Measurements from ENCODE around the gene TEDC1. TPM values are rescaled to one million over a fixed set of nuclear protein-coding genes. Genes with fewer than 3 reads are reported as not detected.

The TEDC1 gene
- total RNA-seq, 1 experiment from 2014 or later = 14.1 TPM

DNA sequence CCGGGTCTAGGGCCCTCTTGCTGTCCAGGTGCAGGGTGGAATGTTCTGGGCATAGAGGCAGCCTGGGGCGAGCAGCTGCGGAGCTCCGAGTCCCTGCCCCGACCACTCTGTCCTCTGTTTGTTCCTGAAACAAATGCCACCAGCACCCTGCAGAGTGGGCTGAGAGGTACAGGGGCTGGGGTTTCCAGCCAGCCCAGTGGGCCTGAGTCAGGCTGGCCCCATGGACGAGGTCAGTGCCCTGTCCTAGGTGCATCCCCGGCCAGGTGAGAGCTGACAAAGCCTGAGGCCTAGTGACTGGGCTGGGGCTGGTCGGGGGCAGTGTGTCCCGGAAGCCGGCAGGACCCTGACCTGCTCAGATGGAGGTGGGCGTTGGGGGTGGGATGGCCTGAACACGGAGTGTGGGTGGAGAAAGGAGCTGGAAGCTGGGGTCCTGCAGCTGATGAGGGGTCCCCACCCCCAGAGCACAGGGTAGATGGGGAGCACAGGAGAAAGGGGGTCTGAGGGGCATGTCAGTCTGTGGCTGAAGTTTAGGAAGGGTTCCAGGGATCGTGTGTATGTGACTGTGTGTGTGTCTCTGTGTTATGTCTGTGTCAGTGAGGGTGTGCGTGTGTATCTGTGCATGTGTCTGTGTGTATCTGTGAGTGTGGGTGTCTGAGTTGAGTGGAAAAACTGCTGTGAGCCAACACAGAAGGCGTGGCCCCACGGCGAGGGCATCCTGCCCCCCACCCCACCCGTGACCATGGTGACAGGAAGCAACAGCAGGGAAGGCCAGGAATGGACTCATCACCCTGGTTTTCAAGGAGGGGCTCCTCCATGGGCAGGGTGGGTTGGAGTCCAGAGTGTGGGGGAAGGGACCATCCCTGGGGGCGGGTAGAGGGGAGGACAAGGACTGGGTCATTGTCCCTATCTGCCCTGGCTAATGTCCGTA lies 6.7 kb upstream of the TEDC1 start:
- DNase-seq (ENCODE audit: low spot score) = no peak

DNA sequence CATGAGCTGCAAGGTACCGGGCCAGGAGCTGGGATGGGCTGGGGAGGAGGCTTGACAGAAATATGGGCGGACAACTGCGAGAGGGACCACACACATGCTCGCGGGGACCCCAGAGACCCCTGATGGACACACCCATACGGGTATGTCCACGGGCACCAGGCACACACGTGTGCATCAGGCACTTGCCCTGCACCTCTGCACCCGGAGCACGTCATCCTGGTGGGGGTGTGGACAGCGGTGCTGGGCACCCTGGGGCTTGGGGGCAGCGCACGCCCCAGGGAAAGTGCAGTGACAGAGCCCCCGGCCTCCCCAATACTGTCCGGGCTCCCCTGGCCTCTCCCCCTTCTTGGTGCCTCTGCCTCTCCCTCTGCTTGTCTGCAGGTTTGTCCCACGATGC lies 6.1 kb upstream of the TEDC1 start:
- no peak for DNase-seq (ENCODE audit: low spot score)

DNA sequence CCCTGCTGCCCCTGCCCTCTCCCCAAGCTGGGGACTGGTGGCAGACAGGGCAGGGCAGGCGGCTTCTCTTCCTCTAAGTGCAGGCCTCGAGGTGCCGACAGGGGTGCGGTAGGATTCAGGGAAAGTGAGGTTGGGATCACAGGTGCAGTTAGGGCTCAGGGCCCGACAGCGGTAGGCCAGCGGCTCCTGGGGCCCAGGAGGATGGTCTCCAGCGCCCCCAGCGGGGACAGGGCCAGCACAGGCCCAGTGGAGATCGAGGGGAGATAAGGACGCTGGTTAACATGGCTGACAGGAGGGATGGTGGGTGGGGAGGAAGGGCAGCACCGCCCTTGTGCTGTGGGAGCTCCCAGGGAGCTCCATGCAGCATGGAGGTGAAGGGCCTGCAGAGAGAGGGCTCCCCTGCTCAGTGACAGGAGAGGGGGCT lies 5.3 kb upstream of the TEDC1 start:
- no peak for DNase-seq (ENCODE audit: low spot score)

DNA sequence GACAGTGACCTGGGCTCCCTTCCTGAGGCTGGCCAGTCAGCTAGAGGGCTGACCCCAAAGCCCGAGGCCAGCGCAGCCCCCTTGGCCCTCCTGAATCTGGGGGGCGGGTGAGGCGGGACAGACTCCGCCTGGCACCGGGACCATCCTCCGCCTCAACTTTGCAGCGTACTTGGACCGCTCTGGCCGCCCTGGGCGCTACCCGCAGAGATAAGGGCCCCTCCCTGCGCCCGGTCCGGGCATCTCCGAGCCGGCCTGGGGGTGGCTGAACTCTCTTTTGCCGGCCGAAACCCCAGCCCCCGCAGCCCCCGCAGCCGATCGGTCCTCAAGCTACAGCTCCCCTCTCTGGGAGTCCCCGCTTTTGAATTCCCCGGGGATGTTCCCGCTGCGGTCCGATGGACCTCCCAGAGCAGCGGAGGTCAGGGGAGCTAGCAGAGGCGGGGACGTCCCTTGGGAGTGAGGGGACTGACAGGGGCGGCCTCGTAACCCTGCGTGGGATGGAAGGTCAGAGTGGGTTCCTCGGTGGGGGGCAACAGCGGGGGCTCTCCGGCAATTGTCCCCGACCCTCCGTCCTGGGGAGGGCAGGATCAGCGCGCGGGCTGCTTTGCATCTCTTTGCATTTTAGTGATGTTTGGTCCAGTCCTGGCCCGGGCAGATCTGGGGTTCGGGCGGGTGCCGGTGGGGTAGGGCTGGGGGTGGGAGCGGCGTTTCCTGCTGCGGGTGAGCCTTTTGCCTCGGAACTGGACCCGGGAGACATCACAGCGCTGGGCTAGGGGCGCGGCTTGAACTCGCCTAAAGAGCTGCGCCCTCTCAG lies 4.7 kb upstream of the TEDC1 start, which contains the start of gene CRIP1:
Gene CRIP1 (plus strand): TSS at position 724 of the 811 bp plus-strand sequence. CDS start 374 bp downstream, outside the sequence.
- DNase-seq (ENCODE audit: low spot score) = no peak

DNA sequence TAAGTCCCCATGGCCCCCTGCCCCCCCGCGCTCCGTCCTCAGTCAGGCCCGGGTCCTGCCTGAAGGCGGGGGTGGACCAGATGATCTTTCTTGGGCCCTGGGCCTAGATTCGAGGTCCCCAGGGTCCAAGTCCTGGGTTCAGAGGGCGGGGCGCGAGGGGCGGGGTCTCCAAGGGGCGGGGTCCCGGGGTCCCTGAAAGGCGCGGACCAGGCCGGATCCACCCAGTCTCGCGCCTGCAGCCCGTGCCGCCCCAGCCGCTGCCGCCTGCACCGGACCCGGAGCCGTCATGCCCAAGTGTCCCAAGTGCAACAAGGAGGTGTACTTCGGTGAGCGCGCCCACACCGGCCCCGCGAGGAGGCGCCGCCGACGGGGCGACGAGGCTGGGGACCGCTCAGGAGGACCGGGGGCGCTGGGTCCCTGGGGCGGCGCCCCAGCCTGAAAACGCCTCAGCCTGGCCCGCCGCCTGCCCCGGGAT lies 4.0 kb upstream of the TEDC1 start:
- DNase-seq (ENCODE audit: low spot score) = no peak

DNA sequence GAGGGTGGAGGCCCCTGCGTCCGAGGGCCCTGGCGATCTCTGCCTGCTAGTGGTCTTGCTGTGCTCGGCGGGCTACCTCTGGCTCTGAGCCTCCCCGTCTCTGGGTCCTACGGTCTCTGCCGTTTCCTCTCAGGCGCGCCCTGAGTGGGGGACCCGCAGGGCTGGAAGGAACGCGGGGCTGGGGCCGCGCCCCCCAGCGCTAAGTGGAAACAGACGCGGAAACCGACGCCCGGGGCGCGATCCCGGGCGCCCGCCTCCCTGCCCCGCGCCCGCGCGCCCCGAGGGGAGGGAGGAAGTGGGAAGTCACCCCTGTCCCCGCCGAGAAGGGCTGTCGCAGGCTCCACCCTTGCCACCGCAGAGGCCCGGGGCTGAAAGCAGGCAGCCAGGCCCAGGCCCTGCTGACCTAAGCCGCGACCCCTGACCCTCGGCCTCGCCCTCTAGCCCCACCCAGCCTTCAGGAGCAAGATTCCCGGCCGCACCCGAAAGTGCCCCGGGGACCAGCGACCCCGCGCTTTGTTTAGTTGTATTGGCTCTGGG lies 3.5 kb upstream of the TEDC1 start:
- DNase-seq (ENCODE audit: low spot score) = no peak

DNA sequence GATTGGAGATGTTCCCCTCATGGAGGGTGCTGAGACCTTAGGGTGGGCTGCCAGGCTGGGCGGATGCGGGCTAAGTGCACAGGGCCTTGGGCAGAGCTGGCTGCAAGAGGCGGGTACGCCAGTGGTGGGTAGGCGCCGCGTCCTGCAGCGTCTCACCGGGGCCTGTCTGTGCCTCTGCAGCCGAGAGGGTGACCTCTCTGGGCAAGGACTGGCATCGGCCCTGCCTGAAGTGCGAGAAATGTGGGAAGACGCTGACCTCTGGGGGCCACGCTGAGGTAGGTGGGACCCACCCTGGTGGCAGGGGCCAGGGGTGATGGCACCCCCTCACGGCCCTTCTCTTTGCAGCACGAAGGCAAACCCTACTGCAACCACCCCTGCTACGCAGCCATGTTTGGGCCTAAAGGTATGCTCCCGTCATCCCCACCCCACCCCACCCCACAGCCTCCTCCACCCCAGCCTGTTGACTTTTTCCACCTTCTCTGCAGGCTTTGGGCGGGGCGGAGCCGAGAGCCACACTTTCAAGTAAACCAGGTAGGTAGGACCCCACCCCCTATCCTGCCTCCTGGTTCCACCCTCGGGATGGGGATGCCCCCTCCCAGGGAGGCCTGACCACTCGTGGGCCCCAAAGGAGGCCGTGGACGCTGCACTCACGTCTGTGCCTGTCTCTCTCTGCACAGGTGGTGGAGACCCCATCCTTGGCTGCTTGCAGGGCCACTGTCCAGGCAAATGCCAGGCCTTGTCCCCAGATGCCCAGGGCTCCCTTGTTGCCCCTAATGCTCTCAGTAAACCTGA lies 2.9 kb upstream of the TEDC1 start:
- DNase-seq (ENCODE audit: low spot score) = no peak

DNA sequence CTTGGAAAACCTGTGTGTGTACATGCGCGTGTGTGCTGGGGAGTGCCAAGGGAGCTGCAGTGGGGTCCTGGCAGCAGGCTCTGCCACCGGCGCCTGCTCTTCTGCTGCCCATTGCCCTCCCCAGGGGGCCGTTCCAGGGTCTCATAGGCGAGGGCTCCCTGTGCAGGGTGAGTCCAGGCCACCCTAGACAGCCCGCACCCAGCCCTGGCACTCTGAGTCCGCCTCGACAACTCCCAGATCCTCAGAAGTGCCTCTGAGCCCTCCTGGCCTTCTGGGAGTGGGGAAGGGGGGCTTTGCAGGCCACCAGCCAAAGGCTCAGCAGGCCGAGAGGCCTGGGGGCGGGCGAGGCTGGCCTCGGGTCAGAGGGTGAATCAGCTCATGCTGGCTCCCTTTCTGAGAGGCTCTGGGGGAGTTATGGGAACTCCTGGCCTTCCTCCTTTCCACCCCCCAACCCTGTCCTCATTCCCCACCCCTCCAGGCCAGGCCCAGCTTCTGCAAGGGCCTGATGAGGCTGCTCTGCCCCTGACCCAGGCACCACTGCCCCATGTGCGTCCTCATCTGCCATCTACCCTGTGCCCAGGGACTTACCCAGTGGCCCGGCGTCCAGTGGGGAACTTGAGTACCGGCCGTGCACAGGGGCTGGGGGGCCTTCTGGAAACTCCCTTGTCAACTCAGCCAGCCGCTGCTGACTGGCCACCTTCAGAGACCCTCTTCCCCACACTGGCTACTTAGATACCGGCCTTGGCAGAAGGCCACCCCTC lies 2.1 kb upstream of the TEDC1 start:
- no peak for DNase-seq (ENCODE audit: low spot score)

DNA sequence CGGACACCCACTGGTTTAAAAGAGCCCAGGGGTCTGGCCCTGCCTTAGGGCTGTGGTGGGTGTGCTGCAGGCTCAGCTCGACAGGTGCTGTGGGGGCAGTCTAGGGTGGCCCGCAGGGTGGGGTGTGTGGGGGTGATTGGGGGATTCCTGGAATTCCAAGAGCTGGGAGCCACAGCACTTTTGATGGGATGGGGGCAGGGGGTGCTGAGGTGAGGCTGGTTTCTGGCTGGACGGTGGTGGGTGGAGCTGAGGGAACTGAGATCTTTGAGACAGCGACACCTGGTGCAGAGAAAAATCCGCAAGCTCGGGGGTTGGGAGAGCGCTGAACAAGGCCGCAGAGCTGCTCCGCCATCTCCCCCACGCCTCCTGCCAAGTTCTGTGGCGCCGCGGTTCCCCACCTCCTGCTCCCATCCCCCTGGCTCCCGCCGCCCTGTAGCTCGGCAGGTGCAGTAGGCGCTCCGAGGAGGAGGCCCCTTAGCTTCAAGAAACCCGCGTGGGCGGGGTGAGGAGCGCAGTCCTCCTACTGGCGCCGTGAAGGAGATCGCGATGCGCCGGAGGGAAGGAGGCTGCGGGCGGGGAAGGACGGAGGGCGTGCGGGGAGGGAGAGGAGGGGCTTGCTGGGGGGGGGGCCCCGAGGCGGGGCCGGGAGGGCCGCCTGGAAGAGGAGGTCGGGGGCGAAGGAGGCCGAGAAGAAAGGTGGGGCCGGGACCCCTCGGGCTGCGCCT lies 1.3 kb upstream of the TEDC1 start:
- peak; percentile 75 for DNase-seq (ENCODE audit: low spot score)

DNA sequence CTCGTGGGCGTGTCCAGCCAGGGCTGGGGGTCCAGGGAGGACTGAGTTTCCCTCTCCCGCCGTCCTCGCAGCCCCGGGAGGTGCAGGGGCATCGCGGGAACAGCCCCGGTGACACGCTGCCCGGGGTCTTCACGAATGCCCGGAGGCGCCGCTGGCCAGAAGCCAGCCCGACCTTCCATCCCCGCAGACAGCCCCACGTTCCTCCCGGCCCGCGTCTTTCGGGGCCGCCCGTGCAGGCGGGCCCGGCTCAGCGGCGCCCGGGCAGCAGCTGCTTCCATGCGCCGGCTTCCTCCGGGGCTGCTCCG lies 827 bp upstream of the TEDC1 start:
- DNase-seq (ENCODE audit: low spot score) = no peak

DNA sequence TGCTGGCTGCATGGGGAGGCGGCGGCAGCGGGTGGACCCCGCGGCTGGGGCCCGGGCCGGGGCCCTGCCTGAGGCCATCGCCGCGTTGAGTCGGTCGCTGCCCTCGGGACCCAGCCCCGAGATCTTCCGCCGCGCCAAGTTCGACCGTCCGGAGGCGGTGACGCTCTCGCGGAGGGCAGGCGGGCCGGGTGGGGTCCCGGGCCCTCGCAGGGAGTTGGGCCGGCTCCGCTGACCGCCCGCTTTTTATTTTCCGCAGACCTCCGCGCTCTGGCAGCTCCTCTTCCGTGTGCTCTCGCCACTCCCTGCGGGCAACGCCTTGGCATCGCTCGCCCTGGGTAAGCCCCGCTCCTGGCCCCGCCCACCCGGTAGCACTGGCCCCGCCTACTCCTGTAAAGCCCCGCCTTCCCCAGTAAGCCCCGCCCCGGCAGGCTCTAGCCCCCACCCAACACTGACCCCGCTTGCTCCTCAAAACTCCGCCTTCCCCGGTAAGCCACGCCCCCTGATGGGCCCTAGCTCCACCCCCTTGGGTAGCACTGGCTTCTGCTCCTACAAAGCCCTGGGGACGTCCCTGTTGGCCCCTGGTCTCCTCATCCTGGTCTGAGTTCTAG lies 424 bp downstream of the TEDC1 start:
- DNase-seq (ENCODE audit: low spot score) = no peak

DNA sequence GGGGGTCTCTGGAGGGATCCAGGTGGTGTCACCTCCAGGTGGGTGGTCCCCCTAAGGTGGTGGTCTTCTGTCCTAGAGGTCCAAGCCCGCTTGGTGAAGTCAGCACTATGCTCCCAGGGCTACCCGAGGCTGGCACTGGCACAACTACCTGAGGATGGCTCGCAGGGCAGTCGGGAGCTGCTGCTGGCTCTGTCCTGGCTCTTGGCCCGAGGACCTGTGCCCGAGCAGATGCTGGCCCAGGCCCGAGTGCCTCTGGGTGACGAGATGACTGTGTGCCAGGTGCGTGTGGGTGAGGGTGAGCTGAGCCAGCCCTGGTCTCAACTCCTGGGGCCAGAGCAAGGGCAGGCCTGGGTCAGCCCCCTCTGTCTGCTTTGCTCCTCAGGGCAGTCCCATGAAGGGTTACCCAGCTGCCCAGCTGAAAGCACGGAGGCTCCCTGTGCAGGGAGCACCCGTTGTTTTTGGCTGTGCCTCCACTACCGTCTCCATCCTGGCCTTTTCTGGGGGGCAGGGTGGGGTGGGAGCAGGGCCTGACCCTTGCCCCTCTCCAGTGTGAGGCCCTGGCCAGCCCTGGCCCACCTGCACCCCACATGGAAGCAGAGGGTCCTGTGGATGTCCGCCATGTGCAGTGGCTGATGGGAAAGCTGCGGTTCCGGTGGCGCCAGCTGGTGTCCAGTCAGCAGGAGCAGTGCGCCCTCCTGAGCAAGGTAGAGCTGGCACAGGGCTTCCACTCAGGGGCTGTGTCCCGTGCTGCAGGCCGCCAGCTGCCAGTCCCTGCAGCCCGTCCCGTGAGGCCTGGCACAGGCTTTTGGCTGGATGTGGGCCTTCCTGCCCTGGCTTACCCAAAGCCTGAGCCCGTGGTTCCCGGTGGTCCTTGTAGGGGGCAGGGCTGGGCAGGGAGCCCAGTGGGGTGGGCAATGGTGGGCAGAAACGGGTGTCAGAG lies 1.3 kb downstream of the TEDC1 start:
- no peak for DNase-seq (ENCODE audit: low spot score)

DNA sequence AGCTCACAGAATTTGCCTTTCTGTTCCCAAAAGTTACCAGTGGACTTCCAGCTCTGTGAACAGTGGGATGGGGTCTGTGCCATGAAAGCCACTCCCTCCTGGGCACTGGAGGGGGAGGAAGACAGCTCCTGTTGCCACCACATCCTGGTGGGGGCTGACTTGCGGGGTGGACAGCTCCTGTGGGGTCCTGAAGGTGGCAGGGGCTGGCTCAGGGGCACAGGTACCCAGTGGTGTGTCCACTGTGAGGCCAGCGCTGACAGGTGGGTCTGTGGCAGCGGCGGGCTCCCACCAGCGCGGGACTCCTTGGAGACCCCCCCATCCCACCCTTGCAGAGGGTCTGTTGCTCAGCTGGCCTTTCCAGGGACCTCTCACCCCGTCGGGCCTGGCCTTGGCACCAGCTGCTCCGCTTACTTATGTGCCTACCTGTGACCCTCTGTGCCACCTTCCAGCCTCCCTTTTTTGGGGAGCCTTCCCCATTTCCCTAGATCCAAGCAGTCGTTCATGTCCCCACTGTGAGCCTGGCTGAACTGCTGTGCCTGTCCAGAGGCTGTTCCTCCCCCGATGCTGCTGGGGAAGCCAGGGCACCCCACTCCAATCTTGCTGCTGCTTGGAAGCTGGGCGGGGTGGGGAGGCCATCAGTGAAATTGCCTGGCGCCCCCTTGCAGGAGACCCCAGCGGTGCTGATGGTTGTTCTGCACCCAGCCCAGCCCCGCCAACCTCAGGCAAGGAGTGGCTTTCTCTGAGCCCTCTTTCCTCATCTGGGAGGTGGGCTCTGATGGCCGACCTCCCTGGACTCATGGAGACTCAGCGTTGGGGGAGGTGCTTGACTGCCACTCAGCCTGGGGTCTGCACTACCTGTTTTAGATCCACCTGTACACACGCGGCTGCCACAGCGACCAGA lies 2.2 kb downstream of the TEDC1 start:
- no peak for DNase-seq (ENCODE audit: low spot score)

DNA sequence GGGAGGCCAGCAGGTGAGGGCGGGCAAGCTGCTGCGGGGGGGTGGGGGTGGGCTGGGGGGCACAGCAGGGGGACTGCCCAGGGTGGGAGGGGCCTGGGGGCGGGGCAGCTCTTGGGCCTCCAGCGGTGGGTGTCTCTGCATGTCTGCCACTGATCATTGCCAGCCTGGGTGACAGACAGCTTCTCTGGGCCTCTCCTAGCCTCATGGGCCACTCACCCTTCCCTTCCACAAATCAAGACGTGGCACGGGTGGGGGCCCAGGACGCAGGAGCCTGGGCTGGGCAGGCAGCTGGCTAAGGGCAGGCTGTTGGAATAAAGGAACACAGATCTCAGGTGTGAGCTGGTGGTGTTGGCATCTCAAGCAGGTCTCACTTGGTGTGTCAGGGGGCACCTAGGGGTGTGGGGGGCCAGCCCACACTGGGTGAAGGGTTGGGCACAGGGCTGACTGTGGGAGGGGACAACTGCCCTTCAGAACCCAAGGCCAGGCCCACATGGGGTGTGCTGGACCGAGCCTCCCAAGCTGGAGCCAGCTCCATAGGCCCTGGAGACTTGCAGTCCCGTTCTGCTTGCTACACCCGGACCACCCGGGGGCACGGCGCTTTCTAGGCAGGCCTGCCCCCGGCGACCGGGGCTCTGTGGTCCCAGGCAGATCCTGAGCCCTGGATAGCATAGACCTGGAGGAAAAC lies 3.0 kb downstream of the TEDC1 start:
- no peak for DNase-seq (ENCODE audit: low spot score)

DNA sequence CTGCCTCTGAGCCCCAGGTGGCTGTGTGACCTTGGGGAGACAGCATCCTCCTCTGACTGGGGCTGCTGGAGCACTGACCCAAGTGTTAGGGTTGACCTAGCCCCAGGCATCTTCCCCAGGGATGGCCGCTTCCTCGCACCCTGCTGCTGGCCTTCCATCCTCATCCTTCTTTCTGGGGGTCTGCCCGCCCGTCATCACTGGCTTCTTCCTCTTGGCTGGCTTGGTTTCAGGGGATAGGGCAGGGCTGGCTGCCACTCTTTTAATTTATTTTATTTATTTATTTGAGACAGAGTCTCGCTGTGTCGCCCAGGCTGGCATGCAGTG lies 3.5 kb downstream of the TEDC1 start:
- no peak for DNase-seq (ENCODE audit: low spot score)

DNA sequence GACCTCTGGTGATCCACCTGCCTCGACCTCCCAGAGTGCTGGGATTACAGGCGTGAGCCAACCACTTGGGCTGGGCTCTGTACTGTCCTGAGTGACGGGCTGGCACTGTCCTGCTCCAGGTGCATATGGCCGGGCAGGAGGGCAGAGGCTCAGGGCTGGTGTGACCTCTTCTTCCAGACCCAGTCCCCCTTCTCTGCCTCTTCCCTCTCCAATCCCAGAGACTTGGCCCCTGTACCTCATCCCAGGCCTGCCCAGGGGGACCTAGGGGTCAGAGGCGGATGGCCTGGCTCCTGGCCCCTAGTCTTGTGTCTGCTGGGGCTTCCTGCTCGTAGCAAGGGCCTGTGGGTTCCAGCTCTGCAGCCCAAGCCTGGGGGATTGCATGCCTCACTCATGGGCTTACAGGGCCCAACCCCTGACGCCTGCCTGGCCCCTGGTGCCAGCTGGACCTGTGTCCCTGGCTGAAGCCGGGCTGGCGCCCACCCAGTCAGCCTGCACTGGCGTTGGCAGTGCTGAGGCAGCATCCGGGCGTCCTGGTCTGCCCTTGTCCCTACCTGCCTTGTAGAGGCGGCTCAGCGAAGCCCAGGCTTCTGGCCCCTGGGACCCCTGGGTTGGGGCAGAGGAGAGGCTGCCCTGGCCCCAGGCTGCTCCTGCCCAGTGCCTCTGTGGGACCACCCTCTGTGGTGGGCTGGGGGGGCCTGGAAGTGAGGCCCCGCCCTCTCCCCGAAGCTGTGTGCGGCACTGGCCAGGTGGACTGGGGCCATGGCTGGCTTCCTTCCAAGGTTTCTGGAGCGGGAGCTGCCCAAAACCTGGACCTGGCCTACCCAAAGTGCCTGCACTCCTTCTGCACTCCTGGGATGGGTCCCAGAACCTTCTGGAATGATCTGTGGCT lies 4.3 kb downstream of the TEDC1 start:
- no peak for DNase-seq (ENCODE audit: low spot score)

Data from A172 (cell line).